AG09319 (cell line): ENCODE measurements around the gene TMEM267.

ENCODE experiments used
- DNase-seq: peaks from one replicate; pipeline ENCODE4 v3.0.0-alpha.2; 2010; ENCODE audit warnings: low read depth; ENCODE audit errors: extremely low read depth
- CTCF ChIP-seq: IDR thresholded peaks from 2 replicates; pipeline ENCODE4 v1.5.1; 2011; ENCODE audit warnings: low read depth, mild to moderate bottlenecking, inconsistent platforms, low read length, moderate library complexity

Gene TMEM267

DNA sequence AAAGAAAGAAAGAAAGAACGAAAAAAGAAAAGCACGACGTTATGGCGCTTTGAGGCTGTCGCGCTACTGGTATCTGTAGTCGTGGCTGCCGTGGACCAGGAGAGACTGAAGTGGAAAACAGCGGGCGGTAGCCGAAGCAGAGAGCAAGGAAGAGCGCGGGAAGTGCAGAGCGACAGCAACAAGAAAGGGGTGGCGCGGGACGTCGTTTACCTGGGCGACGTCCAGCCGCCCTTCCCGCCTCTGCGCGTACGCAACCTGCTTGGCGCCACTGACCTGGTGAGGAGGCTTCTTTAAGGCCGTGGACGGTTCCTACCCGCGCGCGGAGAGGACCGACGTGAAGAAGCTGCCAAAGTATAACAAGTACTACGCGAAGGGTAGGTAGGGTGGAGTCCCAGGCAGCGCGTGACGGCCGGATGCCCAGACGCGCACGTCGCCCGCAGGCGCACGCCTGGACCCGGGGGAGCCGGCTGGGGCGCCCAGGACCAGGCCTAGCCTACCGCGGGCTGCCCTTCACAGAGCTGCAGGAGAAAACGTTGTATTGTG lies 86.8 kb downstream of the TMEM267 start:
- TF ChIP-seq CTCF: no peak
- no peak for DNase-seq
